Measurements from ENCODE around the gene PIP5K1C. TPM values are rescaled to one million over a fixed set of nuclear protein-coding genes. Genes with fewer than 3 reads are reported as not detected.

Gene PIP5K1C
- total RNA-seq, 2 experiments from 2014 or later: 23.9 to 37.7 TPM

DNA sequence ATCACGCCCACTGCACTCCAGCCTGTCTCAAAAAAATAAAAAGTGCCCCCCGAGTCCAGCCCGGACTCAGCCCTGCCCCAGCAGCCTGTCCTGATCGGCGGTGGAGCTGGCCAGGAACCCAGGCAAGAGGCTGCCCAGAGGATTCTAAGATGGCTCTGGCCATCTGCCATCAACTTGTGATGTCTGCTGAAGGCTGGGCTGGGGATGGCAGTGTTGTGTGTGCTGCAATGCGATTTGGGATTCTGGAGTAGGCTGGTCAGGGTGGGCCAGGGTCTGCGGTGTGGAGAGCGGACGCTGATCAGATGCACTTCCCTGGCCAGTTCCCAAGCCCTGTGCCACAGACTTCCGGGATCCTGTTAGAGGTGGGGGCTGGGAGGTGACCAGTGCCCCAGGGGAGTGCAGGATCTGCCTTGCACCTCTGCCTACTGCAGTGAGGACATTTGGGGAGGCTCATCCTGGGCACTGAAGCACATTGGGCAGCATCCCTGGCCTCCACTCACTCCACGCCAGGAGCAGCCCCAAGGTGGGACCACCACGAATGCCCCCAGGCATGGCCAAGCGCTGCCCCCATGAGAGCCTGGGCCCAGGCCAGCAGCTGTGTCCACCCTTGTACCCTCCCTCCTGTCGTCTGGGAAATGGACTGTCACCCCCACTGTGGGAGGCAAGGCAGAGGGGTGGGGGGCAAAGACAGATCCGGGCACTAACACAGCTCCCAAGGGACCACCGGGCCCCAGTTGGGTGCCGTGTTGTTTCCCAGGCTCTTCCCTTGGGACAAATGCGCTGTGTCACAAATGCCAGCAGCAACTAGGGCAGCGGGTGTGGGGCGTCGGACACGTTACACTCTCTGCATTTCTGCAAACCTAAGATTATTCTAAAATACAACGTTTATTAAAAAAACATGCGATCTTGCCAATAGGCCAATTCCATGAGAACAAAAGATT lies 90.2 kb downstream of the PIP5K1C start:
- Mint-ChIP-seq H3K4me1 (peaks cover 8% of the 10 kb centered on the region), H3K4me3 (no peak overlapping the region), H3K9me3 (ENCODE audit: low read depth) (no peaks in the 10 kb centered on the region), H3K27ac (no peak overlapping the region), H3K27me3 (no peaks in the 10 kb centered on the region), H3K36me3 (peaks cover 6% of the 10 kb centered on the region)
- ATAC-seq: no peak
- CTCF ChIA-PET: no interaction called here
- DNase-seq: no peak

DNA sequence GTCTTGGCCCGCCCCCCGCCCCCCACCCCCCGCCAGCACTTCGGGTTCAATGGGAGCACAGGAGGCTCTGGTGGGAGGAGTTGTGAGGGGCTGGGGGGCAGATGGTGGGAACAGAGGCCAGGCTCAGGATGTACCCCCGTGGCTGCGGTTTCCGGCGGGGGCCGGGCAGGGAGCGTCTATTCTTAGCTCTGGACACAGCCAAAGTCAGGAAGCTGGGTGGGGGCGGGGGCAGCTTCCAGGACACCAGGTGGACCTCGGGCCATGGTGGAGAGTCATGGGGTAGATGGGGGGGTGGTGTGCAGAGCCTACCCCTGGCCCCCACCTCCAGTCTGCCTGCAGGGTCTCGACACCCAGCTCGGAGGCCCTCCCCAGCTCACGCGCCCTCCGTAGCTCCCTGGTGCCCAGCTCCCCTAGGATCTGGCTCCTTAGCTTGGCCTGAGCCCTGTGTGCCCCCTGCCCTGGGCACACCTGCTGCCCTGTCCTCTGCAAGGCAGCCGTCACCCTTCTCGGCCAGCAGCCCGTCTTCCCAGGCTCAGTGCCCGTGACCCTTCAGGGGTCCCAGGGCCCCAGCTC lies 91.4 kb downstream of the PIP5K1C start:
- Mint-ChIP-seq H3K4me1 (peaks cover 8% of the 10 kb centered on the region), H3K9me3 (ENCODE audit: low read depth) (no peaks in the 10 kb centered on the region), H3K36me3 (peaks cover 6% of the 10 kb centered on the region), H3K27me3 (no peaks in the 10 kb centered on the region), H3K27ac (no peak overlapping the region), H3K4me3 (no peak overlapping the region)
- ATAC-seq (no peak), DNase-seq (no peak)
- CTCF ChIA-PET: interaction anchor here (1.8 kb wide), 1 partner anchor 64 kb away, joined by 7 read pairs; no protein-coding TSS in a partner anchor

- peaks cover 6% of the 10 kb centered on the region for H3K36me3 Mint-ChIP-seq
- H3K9me3 Mint-ChIP-seq (ENCODE audit: low read depth): no peaks in the 10 kb centered on the region
- CTCF ChIA-PET: interaction anchor here (1.8 to 2.0 kb wide), 2 partner anchors 23 to 64 kb away, joined by 6 to 7 read pairs; partner anchors contain the start of gene GIPC3
- H3K4me3 Mint-ChIP-seq: no peak overlapping the region
- no peak for ATAC-seq
- H3K27me3 Mint-ChIP-seq: no peaks in the 10 kb centered on the region
- H3K27ac Mint-ChIP-seq: no peak overlapping the region
- DNase-seq: no peak
- H3K4me1 Mint-ChIP-seq: peaks cover 8% of the 10 kb centered on the region
Observed at GRCh38 chr19:3608079-3608641, 92.1 kb downstream of the PIP5K1C start.

DNA sequence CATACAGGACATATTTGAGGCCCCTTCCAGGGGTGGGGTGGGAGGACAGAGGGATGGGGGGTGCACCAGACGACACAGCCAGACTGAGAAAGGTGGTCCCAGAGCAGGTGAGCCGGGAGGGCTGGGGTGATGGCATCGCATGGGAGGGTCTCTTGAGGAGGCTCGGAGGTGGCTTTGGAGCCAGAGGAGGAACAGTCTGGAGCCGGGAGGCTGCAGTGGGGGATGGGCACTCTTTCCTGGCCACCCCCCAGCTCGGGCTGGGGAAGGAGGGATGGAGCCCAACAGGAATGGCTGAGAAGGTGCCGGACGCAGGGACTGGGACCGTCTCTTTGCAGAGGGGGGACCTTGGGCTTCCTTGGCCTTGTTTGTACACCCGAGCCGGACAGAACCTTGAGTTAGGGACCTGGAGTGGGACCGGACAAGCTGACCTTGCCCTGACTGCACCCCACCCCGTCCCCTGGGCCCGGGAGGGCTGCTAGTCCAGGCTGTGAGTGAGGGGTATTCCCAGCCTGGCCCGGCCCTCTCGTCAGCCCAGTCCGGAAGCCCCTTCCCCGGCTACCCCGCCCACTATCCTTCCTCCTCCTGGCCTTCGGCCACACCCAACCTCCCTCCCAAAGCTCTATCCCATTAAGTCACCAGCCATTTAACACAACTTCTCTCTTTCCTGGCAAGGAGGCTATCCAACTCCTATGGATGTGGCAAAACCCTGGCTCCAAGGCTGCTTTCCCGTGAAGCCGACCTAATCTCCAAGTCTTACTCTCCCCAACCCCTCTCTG lies 92.8 kb downstream of the PIP5K1C start:
- ATAC-seq (no peak), DNase-seq (peak; percentile 39)
- no peaks in the 10 kb centered on the region for H3K27me3 Mint-ChIP-seq
- peak overlapping the region; percentile 20 for H3K27ac Mint-ChIP-seq
- H3K36me3 Mint-ChIP-seq: peaks cover 6% of the 10 kb centered on the region
- H3K4me1 Mint-ChIP-seq: peaks cover 8% of the 10 kb centered on the region
- CTCF ChIA-PET: interaction anchor here (1.8 to 2.0 kb wide), 2 partner anchors 22 to 63 kb away, joined by 6 to 7 read pairs; partner anchors contain the start of gene GIPC3
- H3K4me3 Mint-ChIP-seq: no peak overlapping the region
- no peaks in the 10 kb centered on the region for H3K9me3 Mint-ChIP-seq (ENCODE audit: low read depth)

- Mint-ChIP-seq H3K4me3 (no peak within 1 kb of the TSS), H3K36me3 (peaks cover 2% of the 10 kb centered on the region), H3K4me1 (peaks cover 8% of the 10 kb centered on the region), H3K27ac (peak within 1 kb of the TSS; percentile 20), H3K27me3 (no peaks in the 10 kb centered on the region), H3K9me3 (ENCODE audit: low read depth) (no peaks in the 10 kb centered on the region)
- ATAC-seq (peak; percentile 49), DNase-seq (peak; percentile 61)
- CTCF ChIA-PET: interaction anchor here (2.0 kb wide), 1 partner anchor 21 kb away, joined by 6 read pairs; the partner anchor contains the start of gene GIPC3
Observed at GRCh38 chr19:3606690-3607289, 93.5 kb downstream of the PIP5K1C start, which contains the start of gene TBXA2R. Gene TBXA2R, minus strand, starts transcription at chr19:3606875. Its CDS starts 6,241 bp downstream, at chr19:3600634.

- Mint-ChIP-seq H3K27me3 (no peaks in the 10 kb centered on the region), H3K36me3 (peaks cover 2% of the 10 kb centered on the region), H3K4me1 (peaks cover 8% of the 10 kb centered on the region), H3K27ac (no peak overlapping the region), H3K9me3 (ENCODE audit: low read depth) (no peaks in the 10 kb centered on the region), H3K4me3 (no peak overlapping the region)
- CTCF ChIA-PET: no interaction called here
- DNase-seq (no peak), ATAC-seq (peak; percentile 57)
Observed at GRCh38 chr19:3606174-3606689, 94.0 kb downstream of the PIP5K1C start.

DNA sequence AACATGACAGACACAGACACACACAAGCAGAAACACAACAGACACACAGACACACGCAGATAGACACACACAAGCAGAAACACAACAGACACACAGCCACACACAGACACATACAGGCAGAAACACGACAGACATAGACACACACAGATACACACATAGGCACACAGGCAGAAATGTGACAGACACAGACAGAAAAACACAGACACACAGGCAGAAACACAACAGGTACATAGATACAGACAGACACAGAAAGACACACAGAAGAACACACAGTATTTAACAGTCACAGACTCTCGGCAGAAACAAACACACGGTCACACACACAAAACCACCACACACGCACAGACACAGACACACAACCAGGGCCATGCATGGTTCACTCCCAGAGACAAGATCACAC lies 94.5 kb downstream of the PIP5K1C start:
- H3K4me3 Mint-ChIP-seq: no peak overlapping the region
- CTCF ChIA-PET: no interaction called here
- ATAC-seq (no peak), DNase-seq (no peak)
- no peaks in the 10 kb centered on the region for H3K27me3 Mint-ChIP-seq
- peaks cover 2% of the 10 kb centered on the region for H3K36me3 Mint-ChIP-seq
- no peaks in the 10 kb centered on the region for H3K9me3 Mint-ChIP-seq (ENCODE audit: low read depth)
- H3K4me1 Mint-ChIP-seq: peaks cover 8% of the 10 kb centered on the region
- no peak overlapping the region for H3K27ac Mint-ChIP-seq

DNA sequence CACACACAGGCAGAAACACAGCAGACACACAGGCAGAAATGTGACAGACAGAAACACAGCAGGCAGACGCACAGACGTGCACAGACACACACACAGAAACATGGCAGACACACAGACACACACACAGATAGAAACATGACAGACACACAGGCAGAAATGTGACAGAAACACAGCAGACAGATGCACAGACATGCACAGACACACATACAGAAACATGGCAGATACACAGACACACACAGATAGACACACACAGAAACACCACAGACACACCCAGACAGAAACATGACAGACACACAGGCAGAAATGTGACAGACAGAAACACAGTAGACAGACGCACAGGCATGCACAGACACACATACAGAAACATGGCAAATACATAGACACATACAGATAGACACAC lies 94.9 kb downstream of the PIP5K1C start:
- no peak for ATAC-seq
- Mint-ChIP-seq H3K9me3 (ENCODE audit: low read depth) (no peaks in the 10 kb centered on the region), H3K27me3 (no peaks in the 10 kb centered on the region), H3K27ac (no peak overlapping the region), H3K4me1 (peaks cover 8% of the 10 kb centered on the region), H3K4me3 (no peak overlapping the region), H3K36me3 (peaks cover 2% of the 10 kb centered on the region)
- no peak for DNase-seq
- CTCF ChIA-PET: interaction anchor here (0.9 to 1.1 kb wide), 3 partner anchors 14 to 22 kb away, joined by 3 to 4 read pairs (median 3); partner anchors contain the start of gene GIPC3

DNA sequence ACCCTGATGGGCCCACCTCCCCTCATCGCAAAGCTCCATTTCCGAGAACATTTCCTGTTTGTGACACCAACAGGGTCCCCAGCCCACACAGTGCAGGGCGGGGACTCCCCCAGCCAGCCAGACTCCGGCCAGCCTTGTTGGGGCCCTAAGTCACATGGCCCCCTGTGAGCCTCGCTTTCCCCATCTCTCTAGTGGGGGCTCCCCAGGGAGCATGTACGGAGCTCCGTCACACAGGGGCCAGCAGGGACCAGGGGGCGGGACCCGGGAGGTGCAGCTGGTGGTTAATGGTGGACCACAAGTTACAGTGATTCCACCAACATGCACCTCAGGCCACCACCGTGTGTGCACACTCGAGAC lies 95.3 kb downstream of the PIP5K1C start:
- H3K36me3 Mint-ChIP-seq: peaks cover 2% of the 10 kb centered on the region
- H3K9me3 Mint-ChIP-seq (ENCODE audit: low read depth): no peaks in the 10 kb centered on the region
- DNase-seq: peak; percentile 61
- peaks cover 8% of the 10 kb centered on the region for H3K4me1 Mint-ChIP-seq
- no peak overlapping the region for H3K27ac Mint-ChIP-seq
- CTCF ChIA-PET: interaction anchor here (0.6 to 1.1 kb wide), 4 partner anchors 15 to 587 kb away, joined by 3 to 4 read pairs (median 3); partner anchors contain the start of gene GIPC3
- ATAC-seq: peak; percentile 56
- no peak overlapping the region for H3K4me3 Mint-ChIP-seq
- H3K27me3 Mint-ChIP-seq: no peaks in the 10 kb centered on the region

DNA sequence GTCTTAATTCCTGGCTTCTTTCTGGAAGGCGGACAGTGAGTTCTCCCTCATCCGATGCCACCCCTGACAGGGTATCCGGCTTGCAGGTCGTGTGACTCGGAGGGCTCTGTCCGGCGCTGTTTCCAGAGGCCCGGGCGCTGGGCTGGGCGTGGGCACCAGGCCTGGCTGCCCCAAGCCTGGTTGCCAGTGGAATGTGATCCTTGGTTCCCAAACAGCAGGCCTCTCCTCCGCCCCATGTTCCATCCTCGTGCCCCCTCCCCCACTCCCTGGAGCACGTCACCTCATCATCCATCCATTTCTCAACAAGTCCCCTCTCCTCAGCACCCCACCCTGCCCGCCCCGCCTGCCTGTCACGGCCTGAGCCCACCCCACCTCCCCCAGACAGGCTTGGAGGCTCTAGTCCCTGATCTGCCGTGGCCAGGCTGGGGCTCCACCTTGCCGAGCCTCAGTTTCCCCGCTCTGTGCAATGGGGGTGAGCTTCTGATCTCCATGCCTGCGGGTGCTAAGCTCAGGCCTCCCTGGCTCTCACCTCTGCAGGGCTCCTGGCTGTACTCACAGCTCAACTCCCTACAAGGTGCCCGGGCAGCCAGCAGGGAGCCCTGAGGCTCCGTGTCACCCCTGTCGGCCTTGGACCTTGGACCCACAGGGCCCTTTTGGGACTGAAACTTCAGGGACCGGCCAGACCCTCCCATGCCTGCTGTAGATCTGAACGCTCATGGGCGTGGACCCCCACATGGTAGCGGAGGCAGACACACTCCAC lies 95.9 kb downstream of the PIP5K1C start:
- DNase-seq (no peak), ATAC-seq (no peak)
- no peaks in the 10 kb centered on the region for H3K36me3 Mint-ChIP-seq
- no peaks in the 10 kb centered on the region for H3K27me3 Mint-ChIP-seq
- no peaks in the 10 kb centered on the region for H3K9me3 Mint-ChIP-seq (ENCODE audit: low read depth)
- CTCF ChIA-PET: interaction anchor here (0.6 to 1.1 kb wide), 4 partner anchors 15 to 587 kb away, joined by 3 to 4 read pairs (median 3); partner anchors contain the start of gene GIPC3
- H3K4me3 Mint-ChIP-seq: no peak overlapping the region
- H3K27ac Mint-ChIP-seq: no peak overlapping the region
- H3K4me1 Mint-ChIP-seq: peaks cover 8% of the 10 kb centered on the region

- Mint-ChIP-seq H3K36me3 (no peaks in the 10 kb centered on the region), H3K4me1 (peaks cover 6% of the 10 kb centered on the region), H3K27ac (no peak overlapping the region), H3K27me3 (no peaks in the 10 kb centered on the region), H3K9me3 (ENCODE audit: low read depth) (no peaks in the 10 kb centered on the region), H3K4me3 (no peak overlapping the region)
- DNase-seq (no peak), ATAC-seq (no peak)
- CTCF ChIA-PET: no interaction called here
Observed at GRCh38 chr19:3603121-3603811, 97.0 kb downstream of the PIP5K1C start.
